ENCODE measurements around the gene BTN1A1. TPM values are rescaled to one million over a fixed set of nuclear protein-coding genes. Genes with fewer than 3 reads are reported as not detected.
"Not testable (repeated sequence)": the region's sequence is repeated elsewhere in the genome, so short reads cannot be mapped to it uniquely, and the experiment has no call there.

Gene BTN1A1, protein sequence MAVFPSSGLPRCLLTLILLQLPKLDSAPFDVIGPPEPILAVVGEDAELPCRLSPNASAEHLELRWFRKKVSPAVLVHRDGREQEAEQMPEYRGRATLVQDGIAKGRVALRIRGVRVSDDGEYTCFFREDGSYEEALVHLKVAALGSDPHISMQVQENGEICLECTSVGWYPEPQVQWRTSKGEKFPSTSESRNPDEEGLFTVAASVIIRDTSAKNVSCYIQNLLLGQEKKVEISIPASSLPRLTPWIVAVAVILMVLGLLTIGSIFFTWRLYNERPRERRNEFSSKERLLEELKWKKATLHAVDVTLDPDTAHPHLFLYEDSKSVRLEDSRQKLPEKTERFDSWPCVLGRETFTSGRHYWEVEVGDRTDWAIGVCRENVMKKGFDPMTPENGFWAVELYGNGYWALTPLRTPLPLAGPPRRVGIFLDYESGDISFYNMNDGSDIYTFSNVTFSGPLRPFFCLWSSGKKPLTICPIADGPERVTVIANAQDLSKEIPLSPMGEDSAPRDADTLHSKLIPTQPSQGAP
- under 1 TPM in 1 of 2 experiments, not detected in 1; 0.08 TPM for total RNA-seq

DNA sequence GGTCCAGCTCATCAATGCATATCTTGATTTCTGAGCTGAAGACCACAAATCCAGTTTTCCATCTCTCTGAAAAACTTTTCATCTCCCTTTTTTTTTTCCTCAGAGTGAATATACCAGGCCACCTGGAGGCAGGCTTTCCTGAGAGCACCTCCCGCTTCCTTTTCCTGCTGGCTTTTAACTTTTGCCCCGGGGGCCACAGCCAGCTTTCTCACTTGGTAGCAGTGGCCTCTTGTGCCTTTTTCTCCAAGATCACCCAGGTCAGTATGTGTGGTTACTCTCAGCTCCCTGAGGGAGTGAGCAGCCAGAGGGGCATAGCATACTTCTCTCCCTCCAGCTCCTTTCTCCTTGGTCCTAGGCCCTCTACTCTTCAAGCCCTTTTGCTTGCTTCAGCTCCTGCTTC is at the start of gene BTN1A1:
TSS of gene BTN1A1 (plus strand) at position 202 of the 400 bp plus-strand sequence. CDS start 984 bp downstream, outside the sequence.
- POLR2A ChIA-PET = no interaction called here
- CTCF ChIA-PET = no interaction called here

DNA sequence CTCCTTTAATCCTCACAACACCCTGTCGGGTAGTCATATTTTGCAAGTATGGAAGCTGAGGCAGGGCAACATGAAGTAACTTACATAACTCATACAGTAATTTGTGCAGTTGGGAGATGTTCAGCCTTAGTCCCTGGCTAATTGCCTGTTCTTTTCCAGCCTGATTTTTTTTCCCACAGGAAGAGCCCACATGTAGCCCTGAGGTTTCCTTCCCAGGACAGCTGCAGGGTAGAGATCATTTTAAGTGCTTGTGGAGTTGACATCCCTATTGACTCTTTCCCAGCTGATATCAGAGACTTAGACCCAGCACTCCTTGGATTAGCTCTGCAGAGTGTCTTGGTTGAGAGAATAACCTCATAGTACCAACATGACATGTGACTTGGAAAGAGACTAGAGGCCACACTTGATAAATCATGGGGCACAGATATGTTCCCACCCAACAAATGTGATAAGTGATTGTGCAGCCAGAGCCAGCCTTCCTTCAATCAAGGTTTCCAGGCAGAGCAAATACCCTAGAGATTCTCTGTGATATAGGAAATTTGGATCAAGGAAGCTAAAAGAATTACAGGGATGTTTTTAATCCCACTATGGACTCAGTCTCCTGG is 47.4 kb upstream of the BTN1A1 start:
- ChIA-PET POLR2A (interaction anchor here (0.5 kb wide), 1 partner anchor 180 kb away, joined by 5 read pairs; a partner anchor contains a TSS), CTCF (interaction anchor here (0.6 kb wide), 1 partner anchor 286 kb away, joined by 3 read pairs; no protein-coding TSS in a partner anchor)

DNA sequence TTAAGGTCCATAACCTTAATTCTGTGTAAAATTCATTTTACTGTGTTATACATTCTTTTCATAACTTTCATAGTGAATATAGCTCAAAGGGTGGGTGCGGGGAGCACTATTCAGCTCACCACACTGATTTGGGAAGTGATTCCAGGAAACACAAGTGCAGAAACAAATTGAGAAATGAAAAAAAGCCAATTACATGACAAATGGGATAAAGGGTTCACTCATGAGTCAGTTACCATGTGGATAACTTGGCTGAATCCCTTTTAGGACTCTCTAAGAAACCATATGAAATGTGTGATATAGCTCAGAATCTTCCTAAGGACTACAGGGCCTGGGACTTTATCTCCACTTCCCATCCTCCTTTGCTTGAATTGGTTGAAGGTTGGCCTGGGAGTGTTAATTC is 45.5 kb upstream of the BTN1A1 start:
- CTCF ChIA-PET = interaction anchor here (1.7 kb wide), 1 partner anchor 46 kb away, joined by 3 read pairs; no protein-coding TSS in a partner anchor
- POLR2A ChIA-PET = no interaction called here

DNA sequence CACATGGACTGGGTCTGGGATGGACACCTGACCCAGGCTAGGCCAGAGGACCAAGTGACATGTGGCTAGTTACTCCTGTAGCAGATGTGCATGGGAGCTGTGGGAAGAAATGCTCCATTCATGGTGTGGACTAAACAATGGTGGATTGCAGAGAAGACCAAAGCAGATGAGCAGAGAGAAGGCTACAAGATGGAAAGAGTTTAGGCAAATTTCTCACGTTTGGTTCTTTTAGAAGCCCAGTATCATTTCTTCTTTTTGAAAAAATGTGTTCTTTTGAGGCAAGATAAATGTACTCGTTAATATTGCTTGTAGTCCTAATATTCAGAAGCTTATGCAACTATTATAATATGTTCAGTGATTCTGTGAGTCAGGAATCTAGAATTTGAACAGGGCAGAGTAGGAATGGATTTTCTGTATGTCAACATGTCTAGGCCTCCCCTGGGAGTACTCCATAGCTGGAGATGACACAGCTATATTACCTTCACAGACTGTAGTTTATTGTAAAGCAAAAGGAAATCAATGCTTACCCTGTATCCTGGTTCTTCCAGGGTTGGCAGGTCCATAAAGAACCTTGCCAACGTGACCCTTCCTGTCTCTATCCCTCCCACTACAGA is 44.6 kb upstream of the BTN1A1 start:
- ChIA-PET CTCF (interaction anchor here (1.7 kb wide), 1 partner anchor 47 kb away, joined by 3 read pairs; no protein-coding TSS in a partner anchor), POLR2A (no interaction called here)

DNA sequence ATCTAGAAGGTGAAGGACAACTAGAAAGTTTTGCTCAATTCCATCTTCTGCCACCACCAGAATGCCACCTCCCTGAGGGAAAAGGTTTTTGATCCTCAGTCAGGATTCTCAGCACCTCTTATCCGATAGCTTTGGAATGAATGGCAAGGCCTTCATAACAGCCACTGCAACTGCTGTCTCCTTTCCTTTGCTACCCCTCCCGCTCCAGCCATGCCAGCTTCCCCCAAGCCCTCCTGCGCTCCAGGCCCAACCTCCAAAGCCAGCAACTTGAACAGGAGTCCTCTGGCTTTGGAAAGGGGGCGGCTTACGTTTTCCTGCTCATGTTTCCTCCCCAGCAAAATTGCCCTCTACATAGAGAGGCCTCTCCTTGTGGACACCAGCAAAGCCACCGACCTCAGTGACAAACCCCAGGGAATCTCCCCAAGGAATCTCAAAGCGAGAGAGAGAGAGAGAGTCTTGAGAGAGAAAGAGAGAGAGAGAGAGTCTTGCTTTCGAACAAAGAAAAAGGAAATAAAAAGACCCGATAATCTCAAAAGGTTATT is 42.8 kb upstream of the BTN1A1 start:
- ChIA-PET POLR2A (no interaction called here), CTCF (no interaction called here)

DNA sequence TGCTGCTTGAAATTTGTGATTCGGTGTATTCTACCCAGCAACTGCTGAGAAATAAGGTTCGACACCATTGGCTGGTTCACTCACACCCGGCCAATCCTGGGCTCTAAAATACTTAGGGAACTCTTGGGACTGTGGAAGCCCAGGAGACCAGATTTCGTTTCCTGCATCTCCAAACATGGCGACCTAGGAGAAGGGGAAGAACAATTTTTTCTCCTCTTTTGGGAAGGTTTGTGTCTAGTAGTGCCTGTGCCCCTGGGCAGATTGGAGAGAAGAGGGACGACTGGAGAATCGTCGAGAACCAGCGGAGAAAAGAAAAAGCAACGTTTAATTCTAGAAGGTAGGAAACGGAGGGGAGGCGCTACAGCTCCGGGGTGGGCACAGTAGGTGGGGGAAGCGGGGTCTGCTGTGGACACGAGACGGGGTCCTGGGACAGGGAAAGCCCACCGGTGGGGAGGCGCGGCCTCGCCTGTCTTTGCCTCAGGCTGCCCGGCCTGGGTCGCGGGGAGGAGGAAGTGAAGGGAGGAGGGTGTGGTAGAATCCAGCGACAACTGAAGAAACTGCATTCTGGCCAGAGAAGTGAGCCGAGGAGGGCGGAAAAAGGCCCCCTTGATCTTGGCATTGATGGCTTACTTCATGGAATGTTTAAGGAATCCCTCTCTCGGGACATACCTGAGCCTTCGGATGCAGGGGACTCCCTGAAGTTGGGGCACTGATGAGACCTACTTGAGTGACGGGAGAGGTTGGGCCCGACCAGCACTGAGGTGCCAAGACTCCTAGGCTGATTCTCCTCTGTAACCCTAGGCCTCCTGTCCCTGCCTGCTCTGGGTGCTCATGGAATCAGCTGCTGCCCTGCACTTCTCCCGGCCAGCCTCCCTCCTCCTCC is 42.1 kb upstream of the BTN1A1 start, which contains the start of gene BTN2A1:
TSS of gene BTN2A1 (plus strand) at position 150 of the 883 bp plus-strand sequence. CDS start at position 832, 682 bp downstream.
- CTCF ChIA-PET = interaction anchor here (1.4 kb wide), 1 partner anchor 95 kb away, joined by 3 read pairs; no protein-coding TSS in a partner anchor
- POLR2A ChIA-PET = no interaction called here

DNA sequence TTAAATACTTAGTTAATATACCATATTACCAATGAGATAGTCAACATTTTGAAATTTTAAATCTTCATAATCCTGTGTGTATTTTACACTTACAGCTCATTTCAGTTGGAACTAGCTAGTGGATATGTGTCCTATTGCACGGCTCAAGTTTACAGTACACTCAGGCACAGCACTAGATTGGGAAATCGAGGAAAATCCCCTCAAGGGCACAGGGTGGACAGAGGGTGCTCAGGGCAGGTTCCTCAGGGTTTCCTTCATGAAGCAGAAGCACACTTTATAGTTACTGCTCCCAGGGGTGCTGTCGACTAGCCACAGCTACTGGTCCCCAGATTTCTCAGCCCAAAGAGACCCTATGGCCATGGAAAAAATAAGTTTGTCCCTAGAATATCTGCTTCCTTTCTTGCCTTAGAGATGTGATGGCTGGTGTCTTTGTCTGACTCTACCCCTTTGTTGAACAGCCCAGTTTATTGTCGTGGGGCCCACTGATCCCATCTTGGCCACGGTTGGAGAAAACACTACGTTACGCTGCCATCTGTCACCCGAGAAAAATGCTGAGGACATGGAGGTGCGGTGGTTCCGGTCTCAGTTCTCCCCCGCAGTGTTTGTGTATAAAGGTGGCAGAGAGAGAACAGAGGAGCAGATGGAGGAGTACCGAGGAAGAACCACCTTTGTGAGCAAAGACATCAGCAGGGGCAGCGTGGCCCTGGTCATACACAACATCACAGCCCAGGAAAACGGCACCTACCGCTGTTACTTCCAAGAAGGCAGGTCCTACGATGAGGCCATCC is 40.9 kb upstream of the BTN1A1 start:
- POLR2A ChIA-PET = no interaction called here
- CTCF ChIA-PET = interaction anchor here (1.4 kb wide), 1 partner anchor 96 kb away, joined by 3 read pairs; no protein-coding TSS in a partner anchor

DNA sequence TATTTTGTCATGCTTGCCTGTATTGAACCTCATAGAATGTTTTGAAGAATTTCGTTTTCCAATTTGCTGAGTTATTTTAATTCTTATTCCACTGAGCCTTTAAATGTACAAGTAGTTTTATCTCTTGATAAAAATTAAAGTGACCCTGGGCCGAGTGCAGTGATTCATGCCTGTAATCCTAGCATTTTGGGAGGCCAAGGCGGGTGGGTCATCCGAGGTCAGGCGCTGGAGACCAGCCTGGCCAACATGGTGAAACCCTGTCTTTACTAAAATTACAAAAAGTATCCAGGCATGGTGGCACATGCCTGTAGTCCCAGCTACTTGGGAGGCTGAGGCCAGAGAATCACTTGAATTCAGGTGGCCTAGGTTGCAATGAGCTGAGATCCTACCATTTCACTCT is 38.8 kb upstream of the BTN1A1 start:
- POLR2A ChIA-PET, CTCF ChIA-PET: not testable (repeated sequence)

DNA sequence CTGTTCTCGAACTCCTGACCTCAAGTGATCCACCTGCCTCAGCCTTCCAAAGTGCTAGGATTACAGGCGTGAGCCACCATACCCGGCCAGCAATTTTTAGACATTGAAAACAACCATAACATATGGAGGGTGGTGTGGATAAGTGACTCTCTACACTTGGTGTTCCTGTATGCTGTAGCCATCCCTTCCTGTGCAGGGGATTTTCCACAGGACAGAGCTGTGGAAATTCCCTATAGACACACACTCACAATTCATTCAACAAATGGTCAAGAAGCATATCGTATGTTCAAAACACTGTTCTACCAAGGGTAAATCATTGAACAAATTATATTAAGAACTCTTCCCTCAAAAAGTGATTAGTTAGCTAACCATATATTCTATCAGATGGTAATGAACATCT is 36.1 kb upstream of the BTN1A1 start:
- CTCF ChIA-PET = interaction anchor here (1.5 kb wide), 1 partner anchor 18 kb away, joined by 4 read pairs; no protein-coding TSS in a partner anchor

DNA sequence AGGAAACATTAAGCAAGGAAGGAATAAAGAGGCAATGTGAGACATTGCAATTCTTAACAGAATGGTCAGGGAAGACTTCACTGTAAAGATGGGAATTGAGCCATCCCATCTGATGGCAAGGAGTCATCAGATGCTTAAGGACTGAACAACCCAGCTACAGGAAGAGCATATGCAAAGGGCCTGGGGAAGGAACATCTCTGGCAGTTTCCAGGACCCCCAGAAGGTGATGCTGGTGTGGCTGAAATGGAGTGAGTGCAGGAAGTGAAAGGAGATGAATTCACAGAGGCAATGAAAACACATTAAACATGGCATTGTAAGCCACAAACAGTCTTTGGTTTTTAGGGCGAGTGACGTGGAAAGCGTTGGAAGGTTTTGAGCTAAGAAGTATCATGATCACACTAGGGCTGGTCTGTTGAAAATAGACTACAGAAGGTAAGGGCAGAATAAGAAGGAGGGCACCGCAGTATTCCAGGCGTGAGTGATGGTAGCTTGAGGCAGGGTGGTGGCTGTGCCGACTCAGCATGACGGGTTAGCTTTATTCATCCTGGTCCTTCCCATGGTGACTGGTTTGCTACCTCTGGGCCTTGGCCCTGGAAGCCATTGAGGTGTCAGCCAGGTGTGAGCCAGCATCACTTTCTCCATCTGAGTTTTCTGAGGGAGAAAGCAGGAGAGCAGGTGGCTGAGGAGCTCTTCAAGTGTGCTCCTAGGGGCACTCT is 35.5 kb upstream of the BTN1A1 start:
- POLR2A ChIA-PET = no interaction called here
- CTCF ChIA-PET = interaction anchor here (1.5 kb wide), 1 partner anchor 19 kb away, joined by 4 read pairs; no protein-coding TSS in a partner anchor

More for the DNA sequence above, 36.1 kb upstream of the BTN1A1 start:
- POLR2A ChIA-PET = no interaction called here

DNA sequence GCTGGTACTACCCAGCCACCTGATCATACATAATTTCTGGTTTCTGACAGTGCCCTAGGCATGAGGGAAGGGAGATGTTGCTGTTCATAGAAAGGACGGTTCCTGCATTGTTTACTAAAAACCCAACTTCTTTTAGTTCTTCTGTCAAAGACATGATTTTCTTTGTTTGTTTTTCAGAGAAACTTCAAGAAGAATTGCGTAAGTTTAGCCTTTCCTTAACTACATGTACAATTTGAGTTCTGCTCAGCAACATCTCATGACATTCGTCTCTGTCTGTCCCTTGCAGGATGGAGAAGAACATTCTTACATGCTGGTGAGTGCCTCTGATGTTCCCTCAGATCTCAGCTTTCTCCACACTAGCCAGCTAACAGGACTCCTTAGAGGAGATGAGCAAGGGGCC is 34.3 kb upstream of the BTN1A1 start:
- POLR2A ChIA-PET = no interaction called here
- CTCF ChIA-PET = no interaction called here

DNA sequence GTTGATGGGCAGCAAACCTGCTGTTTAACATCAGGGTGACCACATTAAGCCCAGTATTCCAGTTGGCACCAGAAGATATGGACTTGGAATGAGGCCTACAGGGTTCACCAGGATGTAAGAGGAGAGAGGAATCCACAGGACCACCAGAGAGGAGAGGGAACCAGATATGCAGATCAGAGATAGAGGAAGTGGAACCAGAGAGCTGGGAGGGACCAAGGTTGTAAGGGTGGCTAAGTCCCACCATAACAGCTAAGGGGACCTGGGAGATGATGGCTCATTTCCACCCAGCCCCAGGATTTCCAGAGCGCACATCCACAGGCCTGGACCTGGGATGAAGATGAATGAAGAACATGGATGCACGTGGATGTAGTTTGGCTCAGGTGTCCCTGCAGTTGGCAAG is 31.3 kb upstream of the BTN1A1 start:
- ChIA-PET POLR2A (no interaction called here), CTCF (interaction anchor here (0.6 kb wide), 1 partner anchor 1221 kb away, joined by 3 read pairs; no protein-coding TSS in a partner anchor)

DNA sequence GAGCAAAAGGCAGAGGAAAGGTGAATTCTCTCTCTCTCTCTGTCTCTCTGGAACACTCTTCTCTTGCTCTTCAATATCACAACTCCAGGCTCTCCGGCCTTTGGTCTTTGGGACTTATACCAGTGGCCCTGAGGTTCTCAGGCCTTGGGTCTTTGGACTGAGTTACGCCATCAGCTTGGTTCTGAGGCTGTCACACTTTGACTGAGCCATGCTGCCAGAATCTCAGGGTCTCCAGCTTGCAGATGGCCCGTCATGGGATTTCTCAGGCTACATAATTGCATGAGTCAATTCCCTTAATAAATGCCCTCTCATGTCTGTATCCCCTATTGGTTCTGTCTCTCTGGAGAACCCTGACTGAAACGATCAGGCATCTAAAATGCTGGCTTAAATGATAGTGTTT is 29.5 kb upstream of the BTN1A1 start:
- POLR2A ChIA-PET = no interaction called here
- CTCF ChIA-PET = no interaction called here

DNA sequence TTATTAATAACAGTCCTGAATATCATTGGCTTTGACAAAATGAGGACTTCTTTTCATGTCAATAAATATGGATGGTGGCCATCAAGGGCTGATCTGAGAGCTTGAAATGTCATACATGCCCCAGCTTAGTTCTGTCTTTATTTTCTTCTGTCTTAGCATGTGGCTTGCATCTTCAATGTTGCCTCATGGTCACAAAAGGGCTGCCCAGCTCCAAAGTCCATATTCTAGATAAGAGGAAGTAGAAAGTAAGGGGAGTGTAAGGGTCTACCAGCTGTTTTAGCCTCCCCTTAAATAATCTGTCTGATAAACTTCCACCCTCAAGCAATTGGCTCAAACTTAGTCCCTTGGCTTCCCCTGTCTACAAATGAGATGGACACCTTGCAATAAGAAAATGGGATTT is 28.1 kb upstream of the BTN1A1 start:
- ChIA-PET CTCF (no interaction called here), POLR2A (no interaction called here)

DNA sequence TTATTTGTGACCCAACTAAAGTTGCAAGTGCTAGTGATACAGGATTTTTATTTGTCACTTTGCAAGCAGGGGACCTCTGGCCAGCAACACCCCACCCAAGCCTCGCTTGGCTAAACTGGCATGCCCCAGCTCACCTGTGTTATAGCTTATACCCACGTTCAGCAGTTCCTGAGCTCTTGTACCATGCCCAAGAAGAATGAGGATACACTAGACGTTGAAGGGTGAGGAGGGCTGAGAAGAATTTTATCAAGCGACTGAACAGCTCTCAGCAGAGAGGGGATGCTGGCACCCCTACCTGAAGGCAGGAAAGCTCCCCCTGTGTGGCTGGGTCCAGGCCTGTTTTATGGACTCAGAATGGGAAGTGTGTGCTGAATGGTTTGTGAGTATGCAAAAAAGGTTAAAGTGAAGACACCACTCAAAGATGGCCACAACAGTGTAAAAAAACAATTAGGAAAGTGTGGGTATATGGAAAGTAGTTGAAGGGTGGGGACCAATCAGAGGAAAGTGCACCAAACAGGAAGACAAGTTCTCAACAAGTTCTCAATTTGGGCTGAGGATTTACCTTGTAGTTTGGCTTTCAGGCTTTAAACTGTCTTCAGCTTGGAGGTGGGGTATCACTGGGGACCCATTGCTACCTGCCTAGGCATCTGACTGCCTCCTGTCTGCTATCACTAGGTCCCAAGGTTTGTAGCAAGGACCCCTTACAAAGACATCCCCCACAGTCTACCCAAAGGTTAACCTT is 27.4 kb upstream of the BTN1A1 start:
- CTCF ChIA-PET = interaction anchor here (1.2 kb wide), 1 partner anchor 79 kb away, joined by 4 read pairs; no protein-coding TSS in a partner anchor

DNA sequence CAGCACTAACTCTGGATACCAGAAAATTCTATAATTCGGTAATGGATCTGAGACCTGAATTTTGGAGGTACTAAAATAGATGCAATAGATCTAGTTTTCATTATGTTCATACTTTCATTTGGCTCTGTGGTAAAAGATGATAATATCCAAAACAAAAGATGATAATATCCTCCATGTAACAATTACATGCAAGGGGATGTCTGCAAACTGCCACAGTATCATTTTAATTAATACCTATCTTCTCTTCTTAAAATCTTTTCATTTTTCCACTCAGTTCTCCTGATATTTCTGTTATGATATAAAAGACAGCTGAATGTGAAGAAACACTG is 26.7 kb upstream of the BTN1A1 start:
- POLR2A ChIA-PET = interaction anchor here (0.6 kb wide), 1 partner anchor 73 kb away, joined by 6 read pairs; no protein-coding TSS in a partner anchor
- CTCF ChIA-PET = interaction anchor here (1.0 to 1.2 kb wide), 2 partner anchors 78 to 132 kb away, joined by 3 to 4 read pairs; no protein-coding TSS in a partner anchor

More for the DNA sequence above, 27.4 kb upstream of the BTN1A1 start:
- POLR2A ChIA-PET = no interaction called here
